Measurements from ENCODE around the gene DRGX.

- no peak for TF ChIP-seq GATA3 (IDR thresholded peaks at IDR 0.05; ENCODE audit: low read depth, low read length)
- no peak for TF ChIP-seq GATA2 (IDR thresholded peaks at IDR 0.05; ENCODE audit: low read depth, low read length)
Observed at GRCh38 chr10:49404321-49404878, 8.5 kb upstream of the DRGX start.

All from SH-SY5Y (cell line).